Astrocyte (in vitro differentiated cells and primary cell): ENCODE data around the gene WNT9A. TPM values are rescaled to one million over a fixed set of nuclear protein-coding genes. Genes with fewer than 3 reads are reported as not detected.

ENCODE experiments used
- DNase-seq: peaks from one replicate; pipeline ENCODE4 v3.0.0-alpha.2; 2010; ENCODE audit warnings: low read depth
- FAIRE-seq: peaks from 2 replicates; lab custom pipeline; 2011; peaks lifted over from hg19 to GRCh38; lab: Jason Lieb, UNC
- H2AFZ ChIP-seq: 2 replicates; pipeline ENCODE4 v1.6.0; 2012; ENCODE audit warnings: low read depth, low read length, inconsistent platforms
- H3K27ac ChIP-seq: 2 replicates; pipeline ENCODE4 v1.5.1; 2011; ENCODE audit warnings: low read depth, low read length, inconsistent platforms
- H3K27me3 ChIP-seq: 2 replicates; pipeline ENCODE4 v1.6.0; 2011; ENCODE audit warnings: low read length, inconsistent platforms; ENCODE audit not compliant: insufficient read depth
- H3K36me3 ChIP-seq: 2 replicates; pipeline ENCODE4 v1.5.1; 2011; ENCODE audit warnings: low read length, inconsistent platforms; ENCODE audit not compliant: insufficient read depth
- H3K4me1 ChIP-seq: 2 replicates; pipeline ENCODE4 v1.5.1; 2011; ENCODE audit warnings: low read length, inconsistent platforms; ENCODE audit not compliant: insufficient read depth
- H3K4me2 ChIP-seq: 2 replicates; pipeline ENCODE4 v1.6.0; 2012; ENCODE audit warnings: low read length, inconsistent platforms
- H3K4me3 ChIP-seq: 2 replicates; pipeline ENCODE4 v1.5.1; 2011; ENCODE audit warnings: low read depth, mild to moderate bottlenecking, low read length, inconsistent platforms; ENCODE audit not compliant: insufficient read depth
- H3K79me2 ChIP-seq: 2 replicates; pipeline ENCODE4 v1.6.0; 2012; ENCODE audit warnings: mild to moderate bottlenecking, low read length, inconsistent platforms; ENCODE audit not compliant: insufficient read depth
- H3K9ac ChIP-seq: 2 replicates; pipeline ENCODE4 v1.6.0; 2012; ENCODE audit warnings: mild to moderate bottlenecking, low read length, inconsistent platforms
- H3K9me3 ChIP-seq: 2 replicates; pipeline ENCODE4 v1.5.1; 2012; ENCODE audit warnings: low read depth, mild to moderate bottlenecking, low read length, inconsistent platforms; ENCODE audit not compliant: insufficient read depth
- H4K20me1 ChIP-seq: 2 replicates; pipeline ENCODE4 v1.6.0; 2012; ENCODE audit warnings: low read length, inconsistent platforms; ENCODE audit not compliant: insufficient read depth
- H3K27ac Mint-ChIP-seq: one replicate; pipeline ENCODE4 v1.8.0; 2021; ENCODE audit warnings: mild to moderate bottlenecking, mixed read lengths; ENCODE audit not compliant: unreplicated experiment
- H3K27me3 Mint-ChIP-seq: one replicate; pipeline ENCODE4 v1.8.0; 2021; ENCODE audit warnings: low read depth, mixed read lengths; ENCODE audit not compliant: unreplicated experiment
- H3K36me3 Mint-ChIP-seq: one replicate; pipeline ENCODE4 v1.8.0; 2021; ENCODE audit warnings: low read depth, mixed read lengths; ENCODE audit not compliant: unreplicated experiment
- H3K4me1 Mint-ChIP-seq: one replicate; pipeline ENCODE4 v1.8.0; 2021; ENCODE audit warnings: low read depth, mixed read lengths; ENCODE audit not compliant: unreplicated experiment
- H3K4me3 Mint-ChIP-seq: one replicate; pipeline ENCODE4 v1.8.0; 2021; ENCODE audit warnings: mild to moderate bottlenecking, moderate library complexity, mixed read lengths; ENCODE audit not compliant: unreplicated experiment
- H3K9me3 Mint-ChIP-seq: one replicate; pipeline ENCODE4 v1.8.0; 2021; ENCODE audit warnings: mild to moderate bottlenecking, mixed read lengths; ENCODE audit not compliant: unreplicated experiment
- CTCF ChIP-seq: IDR thresholded peaks from 2 replicates; pipeline ENCODE4 v1.5.1; 2011; ENCODE audit warnings: low read depth, mild to moderate bottlenecking, inconsistent platforms, low read length, moderate library complexity; ENCODE audit not compliant: insufficient read depth
- EZH2 ChIP-seq: IDR thresholded peaks from 2 replicates; pipeline ENCODE4 v1.6.1; 2012; ENCODE audit warnings: mild to moderate bottlenecking, low read length, inconsistent platforms; ENCODE audit not compliant: insufficient read depth
- total RNA-seq: library from RNA; stranded (reverse); gene quantifications from 2 replicates; pipeline ENCODE4 v1.2.1, GENCODE V29; 2021

WNT9A gene
- total RNA-seq, 1 donor from 2014 or later, result 4.1 TPM

- no peaks in the 10 kb centered on the region for H3K79me2 ChIP-seq
- Mint-ChIP-seq H3K27me3 (peaks cover 48% of the 10 kb centered on the region), H3K27ac (no peak overlapping the region), H3K4me3 (no peak overlapping the region), H3K36me3 (no peaks in the 10 kb centered on the region), H3K4me1 (no peaks in the 10 kb centered on the region), H3K9me3 (peaks cover 4% of the 10 kb centered on the region)
- H4K20me1 ChIP-seq, result no peaks in the 10 kb centered on the region
- H3K36me3 ChIP-seq, result no peaks in the 10 kb centered on the region
- no peak overlapping the region for H3K4me3 ChIP-seq
- no peaks in the 10 kb centered on the region for H3K27me3 ChIP-seq
- H2AFZ ChIP-seq, result no peak overlapping the region
- H3K27ac ChIP-seq, result no peak overlapping the region
- no peak for DNase-seq
- FAIRE-seq, result no peak
- H3K4me1 ChIP-seq, result no peaks in the 10 kb centered on the region
- no peak overlapping the region for H3K4me2 ChIP-seq
- H3K9me3 ChIP-seq, result no peaks in the 10 kb centered on the region
- no peak overlapping the region for H3K9ac ChIP-seq
- TF ChIP-seq EZH2 (no peak), CTCF (no peak)
Measured at GRCh38 chr1:227870366-227870765, 77.4 kb downstream of the WNT9A start.

GRCh38 chr1:227869851-227870305, 77.9 kb downstream of the WNT9A start:
- H3K36me3 Mint-ChIP-seq, result no peaks in the 10 kb centered on the region
- Histone ChIP-seq H2AFZ (no peak overlapping the region), H3K27ac (no peak overlapping the region), H3K27me3 (no peaks in the 10 kb centered on the region), H3K9me3 (peaks cover 4% of the 10 kb centered on the region), H3K9ac (no peak overlapping the region), H3K36me3 (no peaks in the 10 kb centered on the region), H3K4me1 (no peaks in the 10 kb centered on the region), H4K20me1 (no peaks in the 10 kb centered on the region), H3K4me3 (no peak overlapping the region), H3K4me2 (no peak overlapping the region), H3K79me2 (no peaks in the 10 kb centered on the region)
- DNase-seq (no peak), FAIRE-seq (no peak)
- peaks cover 4% of the 10 kb centered on the region for H3K9me3 Mint-ChIP-seq
- H3K27ac Mint-ChIP-seq, result no peak overlapping the region
- no peaks in the 10 kb centered on the region for H3K4me1 Mint-ChIP-seq
- no peak overlapping the region for H3K4me3 Mint-ChIP-seq
- TF ChIP-seq CTCF (no peak), EZH2 (no peak)
- H3K27me3 Mint-ChIP-seq, result peaks cover 48% of the 10 kb centered on the region

- Histone ChIP-seq H3K27ac (no peak overlapping the region), H3K4me2 (no peak overlapping the region), H3K79me2 (no peaks in the 10 kb centered on the region), H4K20me1 (no peaks in the 10 kb centered on the region), H3K4me3 (no peak overlapping the region), H3K27me3 (no peaks in the 10 kb centered on the region), H2AFZ (no peak overlapping the region), H3K4me1 (no peaks in the 10 kb centered on the region), H3K9ac (no peak overlapping the region), H3K9me3 (peaks cover 6% of the 10 kb centered on the region), H3K36me3 (no peaks in the 10 kb centered on the region)
- DNase-seq (no peak), FAIRE-seq (no peak)
- no peak for TF ChIP-seq CTCF
- no peak for TF ChIP-seq EZH2
- H3K36me3 Mint-ChIP-seq, result no peaks in the 10 kb centered on the region
- no peaks in the 10 kb centered on the region for H3K4me1 Mint-ChIP-seq
- H3K27me3 Mint-ChIP-seq, result peaks cover 46% of the 10 kb centered on the region
- H3K4me3 Mint-ChIP-seq, result no peak overlapping the region
- no peak overlapping the region for H3K27ac Mint-ChIP-seq
- H3K9me3 Mint-ChIP-seq, result peaks cover 4% of the 10 kb centered on the region
Measured at GRCh38 chr1:227869279-227869842, 78.4 kb downstream of the WNT9A start.
